ENCODE results near the gene SLC35E4.
"Not testable (repeated sequence)": the region's sequence is repeated elsewhere in the genome, so short reads cannot be mapped to it uniquely, and the experiment has no call there.

Gene SLC35E4

GRCh38 chr22:30626413-30626812 is 9.2 kb upstream of the SLC35E4 start:
- no peak for TF ChIP-seq CTCF (IDR thresholded peaks at IDR 0.05; ENCODE audit: insufficient read depth, low read depth, low read length, missing control alignments)
- no peak overlapping the region for H3K4me3 ChIP-seq (ENCODE audit: low read length)
- no peak for DNase-seq (ENCODE audit: low read depth)

GRCh38 chr22:30627471-30627870 is 8.1 kb upstream of the SLC35E4 start:
- no peak for DNase-seq (ENCODE audit: low read depth)
- H3K4me3 ChIP-seq (ENCODE audit: low read length) = no peak overlapping the region
- no peak for TF ChIP-seq CTCF (IDR thresholded peaks at IDR 0.05; ENCODE audit: insufficient read depth, low read depth, low read length, missing control alignments)

GRCh38 chr22:30628491-30628890 is 7.1 kb upstream of the SLC35E4 start:
- H3K4me3 ChIP-seq (ENCODE audit: low read length) = no peak overlapping the region
- no peak for DNase-seq (ENCODE audit: low read depth)
- no peak for TF ChIP-seq CTCF (IDR thresholded peaks at IDR 0.05; ENCODE audit: insufficient read depth, low read depth, low read length, missing control alignments)

- DNase-seq (ENCODE audit: low read depth); H3K4me3 ChIP-seq (ENCODE audit: low read length): not testable (repeated sequence)
Observed at GRCh38 chr22:30631469-30631868, 4.1 kb upstream of the SLC35E4 start.

- peak; percentile 89 for DNase-seq (ENCODE audit: low read depth)
- H3K4me3 ChIP-seq (ENCODE audit: low read length) = peak overlapping the region; percentile 31
- TF ChIP-seq CTCF (IDR thresholded peaks at IDR 0.05; ENCODE audit: insufficient read depth, low read depth, low read length, missing control alignments) = peak; percentile 91
Observed at GRCh38 chr22:30634471-30635233, 929 bp upstream of the SLC35E4 start.

GRCh38 chr22:30636226-30637077 is 871 bp downstream of the SLC35E4 start:
- peak; percentile 27 for DNase-seq (ENCODE audit: low read depth)
- TF ChIP-seq CTCF (IDR thresholded peaks at IDR 0.05; ENCODE audit: insufficient read depth, low read depth, low read length, missing control alignments) = no peak
- peak overlapping the region; percentile 41 for H3K4me3 ChIP-seq (ENCODE audit: low read length)

- no peak for DNase-seq (ENCODE audit: low read depth)
- no peak for TF ChIP-seq CTCF (IDR thresholded peaks at IDR 0.05; ENCODE audit: insufficient read depth, low read depth, low read length, missing control alignments)
- H3K4me3 ChIP-seq (ENCODE audit: low read length) = no peak overlapping the region
Observed at GRCh38 chr22:30637701-30638114, 2.1 kb downstream of the SLC35E4 start.
